Astrocyte (in vitro differentiated cells and primary cell): Measurements from ENCODE around the gene C13orf46. TPM values are rescaled to one million over a fixed set of nuclear protein-coding genes. Genes with fewer than 3 reads are reported as not detected.

Experiments used
- DNase-seq: peaks from one replicate; pipeline ENCODE4 v3.0.0-alpha.2; 2010; ENCODE audit warnings: low read depth
- FAIRE-seq: peaks from 2 replicates; lab custom pipeline; 2011; peaks lifted over from hg19 to GRCh38; lab: Jason Lieb, UNC
- H2AFZ ChIP-seq: 2 replicates; pipeline ENCODE4 v1.6.0; 2012; ENCODE audit warnings: low read depth, low read length, inconsistent platforms
- H3K27ac ChIP-seq: 2 replicates; pipeline ENCODE4 v1.5.1; 2011; ENCODE audit warnings: low read depth, low read length, inconsistent platforms
- H3K27me3 ChIP-seq: 2 replicates; pipeline ENCODE4 v1.6.0; 2011; ENCODE audit warnings: low read length, inconsistent platforms; ENCODE audit not compliant: insufficient read depth
- H3K36me3 ChIP-seq: 2 replicates; pipeline ENCODE4 v1.5.1; 2011; ENCODE audit warnings: low read length, inconsistent platforms; ENCODE audit not compliant: insufficient read depth
- H3K4me1 ChIP-seq: 2 replicates; pipeline ENCODE4 v1.5.1; 2011; ENCODE audit warnings: low read length, inconsistent platforms; ENCODE audit not compliant: insufficient read depth
- H3K4me2 ChIP-seq: 2 replicates; pipeline ENCODE4 v1.6.0; 2012; ENCODE audit warnings: low read length, inconsistent platforms
- H3K4me3 ChIP-seq: 2 replicates; pipeline ENCODE4 v1.5.1; 2011; ENCODE audit warnings: low read depth, mild to moderate bottlenecking, low read length, inconsistent platforms; ENCODE audit not compliant: insufficient read depth
- H3K79me2 ChIP-seq: 2 replicates; pipeline ENCODE4 v1.6.0; 2012; ENCODE audit warnings: mild to moderate bottlenecking, low read length, inconsistent platforms; ENCODE audit not compliant: insufficient read depth
- H3K9ac ChIP-seq: 2 replicates; pipeline ENCODE4 v1.6.0; 2012; ENCODE audit warnings: mild to moderate bottlenecking, low read length, inconsistent platforms
- H3K9me3 ChIP-seq: 2 replicates; pipeline ENCODE4 v1.5.1; 2012; ENCODE audit warnings: low read depth, mild to moderate bottlenecking, low read length, inconsistent platforms; ENCODE audit not compliant: insufficient read depth
- H4K20me1 ChIP-seq: 2 replicates; pipeline ENCODE4 v1.6.0; 2012; ENCODE audit warnings: low read length, inconsistent platforms; ENCODE audit not compliant: insufficient read depth
- H3K27ac Mint-ChIP-seq: one replicate; pipeline ENCODE4 v1.8.0; 2021; ENCODE audit warnings: mild to moderate bottlenecking, mixed read lengths; ENCODE audit not compliant: unreplicated experiment
- H3K27me3 Mint-ChIP-seq: one replicate; pipeline ENCODE4 v1.8.0; 2021; ENCODE audit warnings: low read depth, mixed read lengths; ENCODE audit not compliant: unreplicated experiment
- H3K36me3 Mint-ChIP-seq: one replicate; pipeline ENCODE4 v1.8.0; 2021; ENCODE audit warnings: low read depth, mixed read lengths; ENCODE audit not compliant: unreplicated experiment
- H3K4me1 Mint-ChIP-seq: one replicate; pipeline ENCODE4 v1.8.0; 2021; ENCODE audit warnings: low read depth, mixed read lengths; ENCODE audit not compliant: unreplicated experiment
- H3K4me3 Mint-ChIP-seq: one replicate; pipeline ENCODE4 v1.8.0; 2021; ENCODE audit warnings: mild to moderate bottlenecking, moderate library complexity, mixed read lengths; ENCODE audit not compliant: unreplicated experiment
- H3K9me3 Mint-ChIP-seq: one replicate; pipeline ENCODE4 v1.8.0; 2021; ENCODE audit warnings: mild to moderate bottlenecking, mixed read lengths; ENCODE audit not compliant: unreplicated experiment
- EZH2 ChIP-seq: IDR thresholded peaks from 2 replicates; pipeline ENCODE4 v1.6.1; 2012; ENCODE audit warnings: mild to moderate bottlenecking, low read length, inconsistent platforms; ENCODE audit not compliant: insufficient read depth
- total RNA-seq: library from RNA; stranded (reverse); gene quantifications from 2 replicates; pipeline ENCODE4 v1.2.1, GENCODE V29; 2021
- TF ChIP-seq, protein P1 (sequence below): IDR thresholded peaks from 2 replicates; pipeline ENCODE4 v1.5.1; 2011; ENCODE audit warnings: low read depth, mild to moderate bottlenecking, inconsistent platforms, low read length, moderate library complexity; ENCODE audit not compliant: insufficient read depth

Gene C13orf46
- total RNA-seq, 1 donor from 2014 or later = 5.0 TPM

- Histone ChIP-seq H3K4me3 (no peak overlapping the region), H3K4me2 (no peak overlapping the region), H3K79me2 (no peaks in the 10 kb centered on the region), H3K27me3 (no peaks in the 10 kb centered on the region), H3K9ac (no peak overlapping the region), H2AFZ (no peak overlapping the region), H4K20me1 (peaks cover 10% of the 10 kb centered on the region), H3K27ac (no peak overlapping the region), H3K9me3 (no peaks in the 10 kb centered on the region), H3K4me1 (peaks cover 6% of the 10 kb centered on the region), H3K36me3 (no peaks in the 10 kb centered on the region)
- Mint-ChIP-seq H3K36me3 (peaks cover 16% of the 10 kb centered on the region), H3K27me3 (no peaks in the 10 kb centered on the region), H3K4me1 (peaks cover 13% of the 10 kb centered on the region), H3K27ac (no peak overlapping the region), H3K4me3 (no peak overlapping the region), H3K9me3 (peaks cover 2% of the 10 kb centered on the region)
- FAIRE-seq = no peak
- DNase-seq = no peak
- TF ChIP-seq EZH2 = no peak
- TF ChIP-seq, protein P1, sequence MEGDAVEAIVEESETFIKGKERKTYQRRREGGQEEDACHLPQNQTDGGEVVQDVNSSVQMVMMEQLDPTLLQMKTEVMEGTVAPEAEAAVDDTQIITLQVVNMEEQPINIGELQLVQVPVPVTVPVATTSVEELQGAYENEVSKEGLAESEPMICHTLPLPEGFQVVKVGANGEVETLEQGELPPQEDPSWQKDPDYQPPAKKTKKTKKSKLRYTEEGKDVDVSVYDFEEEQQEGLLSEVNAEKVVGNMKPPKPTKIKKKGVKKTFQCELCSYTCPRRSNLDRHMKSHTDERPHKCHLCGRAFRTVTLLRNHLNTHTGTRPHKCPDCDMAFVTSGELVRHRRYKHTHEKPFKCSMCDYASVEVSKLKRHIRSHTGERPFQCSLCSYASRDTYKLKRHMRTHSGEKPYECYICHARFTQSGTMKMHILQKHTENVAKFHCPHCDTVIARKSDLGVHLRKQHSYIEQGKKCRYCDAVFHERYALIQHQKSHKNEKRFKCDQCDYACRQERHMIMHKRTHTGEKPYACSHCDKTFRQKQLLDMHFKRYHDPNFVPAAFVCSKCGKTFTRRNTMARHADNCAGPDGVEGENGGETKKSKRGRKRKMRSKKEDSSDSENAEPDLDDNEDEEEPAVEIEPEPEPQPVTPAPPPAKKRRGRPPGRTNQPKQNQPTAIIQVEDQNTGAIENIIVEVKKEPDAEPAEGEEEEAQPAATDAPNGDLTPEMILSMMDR = no peak
Measured at GRCh38 chr13:113937073-113937472, 36.8 kb downstream of the C13orf46 start.

DNA sequence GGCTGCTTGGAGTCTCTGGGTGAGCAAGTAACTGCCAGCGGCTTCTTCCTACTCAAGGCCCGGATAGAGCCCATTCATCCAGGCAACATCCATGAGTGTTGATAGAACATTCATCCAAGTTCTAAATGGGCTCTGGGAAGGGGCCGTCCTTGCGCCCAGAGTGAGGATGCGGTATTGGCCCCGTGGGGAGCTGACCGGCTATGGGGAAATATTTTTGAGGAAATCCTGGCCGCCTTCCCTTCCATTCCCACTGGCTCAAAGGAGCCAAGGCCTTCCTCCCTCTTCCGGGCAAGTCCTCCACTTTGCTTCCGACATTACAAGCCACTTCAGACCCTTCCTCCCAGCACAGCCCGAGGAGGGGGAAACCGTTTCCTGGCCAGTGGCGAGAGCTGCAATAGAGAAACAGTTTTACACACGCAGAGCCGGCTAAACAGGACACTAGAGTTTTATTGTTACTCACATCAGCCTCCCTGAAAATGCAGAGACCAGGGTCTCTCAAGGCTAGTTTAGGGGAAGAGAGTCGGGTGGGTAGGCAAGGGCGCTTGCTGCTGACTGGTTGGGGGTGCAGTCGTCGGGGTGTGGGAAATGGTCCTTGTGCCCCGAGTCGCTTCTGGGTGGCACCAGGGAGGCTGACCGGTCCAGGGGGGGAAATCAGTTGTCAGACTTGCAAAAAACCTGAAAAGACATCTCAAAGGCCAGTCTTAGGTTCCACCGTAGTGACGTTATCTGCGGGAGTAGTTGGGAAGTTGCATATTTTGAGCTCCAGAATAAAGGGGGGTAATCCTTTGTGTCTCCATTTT is 37.5 kb downstream of the C13orf46 start:
- peaks cover 2% of the 10 kb centered on the region for H3K27me3 Mint-ChIP-seq

More for the DNA sequence above, 37.5 kb downstream of the C13orf46 start:
- no peak overlapping the region for H2AFZ ChIP-seq
- no peak overlapping the region for H3K9ac ChIP-seq
- H3K4me1 Mint-ChIP-seq = peaks cover 15% of the 10 kb centered on the region
- H4K20me1 ChIP-seq = peaks cover 6% of the 10 kb centered on the region
- H3K27me3 ChIP-seq = no peaks in the 10 kb centered on the region
- H3K4me1 ChIP-seq = no peaks in the 10 kb centered on the region
- DNase-seq = no peak
- no peak overlapping the region for H3K4me3 Mint-ChIP-seq
- no peaks in the 10 kb centered on the region for H3K36me3 ChIP-seq
- peaks cover 2% of the 10 kb centered on the region for H3K9me3 Mint-ChIP-seq
- H3K4me3 ChIP-seq = no peak overlapping the region
- no peak overlapping the region for H3K4me2 ChIP-seq
- no peak overlapping the region for H3K27ac ChIP-seq
- no peaks in the 10 kb centered on the region for H3K79me2 ChIP-seq
- H3K36me3 Mint-ChIP-seq = peaks cover 12% of the 10 kb centered on the region
- no peak for TF ChIP-seq EZH2
- TF ChIP-seq, protein P1 = no peak
- FAIRE-seq = no peak
- no peak overlapping the region for H3K27ac Mint-ChIP-seq
- H3K9me3 ChIP-seq = no peaks in the 10 kb centered on the region
